H9 (cell line): ENCODE results near the gene NSG1. TPM values are rescaled to one million over a fixed set of nuclear protein-coding genes. Genes with fewer than 3 reads are reported as not detected.

ENCODE experiments used
- DNase-seq: peaks from one replicate; pipeline ENCODE4 v3.0.0-alpha.2; 2017
- H2AFZ ChIP-seq: one replicate; pipeline ENCODE4 v1.6.1; 2013; ENCODE audit warnings: mild to moderate bottlenecking, low read length, control low read depth, moderate library complexity
- H2AK5ac ChIP-seq: 2 replicates; pipeline ENCODE4 v1.6.1; 2013; ENCODE audit warnings: low read length, control low read depth, mixed read lengths; ENCODE audit not compliant: insufficient read length
- H2BK120ac ChIP-seq: one replicate; pipeline ENCODE4 v1.6.1; 2013; ENCODE audit warnings: low read depth, mild to moderate bottlenecking, low read length, control low read depth, inconsistent platforms; ENCODE audit not compliant: poor library complexity, severe bottlenecking
- H2BK12ac ChIP-seq: 2 replicates; pipeline ENCODE4 v1.6.1; 2013; ENCODE audit warnings: low read length, control low read depth, mixed read lengths, low read depth; ENCODE audit not compliant: insufficient read length
- H2BK15ac ChIP-seq: 2 replicates; pipeline ENCODE4 v1.6.1; 2013; ENCODE audit warnings: low read depth, low read length, control low read depth
- H2BK20ac ChIP-seq: one replicate; pipeline ENCODE4 v1.6.1; 2013; ENCODE audit warnings: low read depth, mild to moderate bottlenecking, low read length, control low read depth, inconsistent platforms; ENCODE audit not compliant: poor library complexity, severe bottlenecking
- H2BK5ac ChIP-seq: 2 replicates; pipeline ENCODE4 v1.6.1; 2013; ENCODE audit warnings: low read length, control low read depth, mixed read lengths; ENCODE audit not compliant: insufficient read length
- H3K14ac ChIP-seq: 2 replicates; pipeline ENCODE4 v1.6.1; 2013; ENCODE audit warnings: low read length, control low read depth; ENCODE audit not compliant: insufficient read depth
- H3K18ac ChIP-seq: 2 replicates; pipeline ENCODE4 v1.6.1; 2013; ENCODE audit warnings: low read depth, mild to moderate bottlenecking, mixed read lengths, low read length, control low read depth; ENCODE audit not compliant: insufficient read length
- H3K23ac ChIP-seq: 2 replicates; pipeline ENCODE4 v1.6.1; 2013; ENCODE audit warnings: low read length, control low read depth, mixed read lengths, low read depth; ENCODE audit not compliant: insufficient read length
- H3K23me2 ChIP-seq: 2 replicates; pipeline ENCODE4 v1.6.1; 2013; ENCODE audit warnings: low read depth, mild to moderate bottlenecking, mixed read lengths, low read length, control low read depth; ENCODE audit not compliant: insufficient read length, poor library complexity, severe bottlenecking
- H3K27ac ChIP-seq: 2 replicates; pipeline ENCODE4 v1.5.1; 2013; ENCODE audit warnings: low read length, control low read depth, mixed read lengths, low read depth; ENCODE audit not compliant: insufficient read length
- H3K27me3 ChIP-seq: 2 replicates; pipeline ENCODE4 v1.6.1; 2013; ENCODE audit warnings: low read length, control low read depth, inconsistent platforms; ENCODE audit not compliant: insufficient read depth
- H3K4ac ChIP-seq: 2 replicates; pipeline ENCODE4 v1.6.1; 2013; ENCODE audit warnings: low read depth, mild to moderate bottlenecking, control low read depth, inconsistent platforms, low read length, moderate library complexity
- H3K4me1 ChIP-seq: 2 replicates; pipeline ENCODE4 v1.6.1; 2013; ENCODE audit warnings: low read length, control low read depth, inconsistent platforms; ENCODE audit not compliant: insufficient read depth
- H3K4me2 ChIP-seq: 2 replicates; pipeline ENCODE4 v1.6.1; 2013; ENCODE audit warnings: low read length, control low read depth, mixed read lengths; ENCODE audit not compliant: insufficient read length, insufficient read depth
- H3K56ac ChIP-seq: 2 replicates; pipeline ENCODE4 v1.6.1; 2013; ENCODE audit warnings: low read depth, mild to moderate bottlenecking, mixed read lengths, low read length, control low read depth; ENCODE audit not compliant: insufficient read length
- H3K79me1 ChIP-seq: 2 replicates; pipeline ENCODE4 v1.6.1; 2013; ENCODE audit warnings: low read depth, mild to moderate bottlenecking, moderate library complexity, low read length, control low read depth, inconsistent platforms; ENCODE audit not compliant: insufficient read depth, poor library complexity, severe bottlenecking
- H3K79me2 ChIP-seq: 2 replicates; pipeline ENCODE4 v1.6.1; 2013; ENCODE audit warnings: low read length, control low read depth, inconsistent platforms; ENCODE audit not compliant: insufficient read depth
- H3K9ac ChIP-seq: 2 replicates; pipeline ENCODE4 v1.6.1; 2013; ENCODE audit warnings: low read length, control low read depth, mixed read lengths; ENCODE audit not compliant: insufficient read length; ENCODE audit errors: extremely low read depth
- H3K9me3 ChIP-seq: one replicate; pipeline ENCODE4 v1.6.1; 2013; ENCODE audit warnings: low read depth, low read length, inconsistent platforms; ENCODE audit not compliant: control insufficient read depth
- H3T11ph ChIP-seq: one replicate; pipeline ENCODE4 v1.6.1; 2013; ENCODE audit warnings: mild to moderate bottlenecking, low read length, control low read depth, inconsistent platforms
- H4K20me1 ChIP-seq: one replicate; pipeline ENCODE4 v1.6.1; 2013; ENCODE audit not compliant: control insufficient read depth, insufficient read length, insufficient read depth
- H4K5ac ChIP-seq: 2 replicates; pipeline ENCODE4 v1.6.1; 2013; ENCODE audit warnings: low read depth, mild to moderate bottlenecking, mixed read lengths, low read length, control low read depth; ENCODE audit not compliant: insufficient read length
- H4K8ac ChIP-seq: replicated peaks from 2 replicates; pipeline ENCODE4 v1.6.1; 2013; ENCODE audit warnings: low read length, control low read depth, mixed read lengths, low read depth; ENCODE audit not compliant: insufficient read length
- H4K91ac ChIP-seq: 2 replicates; pipeline ENCODE4 v1.6.1; 2013; ENCODE audit warnings: low read depth, mild to moderate bottlenecking, moderate library complexity, mixed read lengths, low read length, control low read depth; ENCODE audit not compliant: insufficient read length
- H3K27ac Mint-ChIP-seq, 3 experiments: 2 replicates in 2 of 3; 3 replicates in 1 of 3; pipeline ENCODE4 v1.8.0; 2020 to 2021; ENCODE audit warnings: mixed read lengths in 3 of 3, mild to moderate bottlenecking in 1 of 3, moderate library complexity in 1 of 3
- H3K27me3 Mint-ChIP-seq: 2 replicates; pipeline ENCODE4 v1.8.0; 2021; ENCODE audit warnings: low read depth, mild to moderate bottlenecking, moderate library complexity, mixed read lengths
- H3K36me3 Mint-ChIP-seq, 3 experiments: 2 replicates in 2 of 3; 3 replicates in 1 of 3; pipeline ENCODE4 v1.8.0; 2020 to 2021; ENCODE audit warnings: low read depth in 3 of 3, mixed read lengths in 3 of 3; ENCODE audit not compliant: insufficient read depth in 1 of 3
- H3K4me1 Mint-ChIP-seq, 2 experiments: 2 replicates each; pipeline ENCODE4 v1.8.0; 2020; ENCODE audit warnings: mixed read lengths in 2 of 2
- H3K4me3 Mint-ChIP-seq, 2 experiments: 2 replicates in 1 of 2; 3 replicates in 1 of 2; pipeline ENCODE4 v1.8.0; 2020 to 2021; ENCODE audit warnings: mild to moderate bottlenecking in 2 of 2, mixed read lengths in 2 of 2, moderate library complexity in 1 of 2
- H3K9me3 Mint-ChIP-seq, 2 experiments: 2 replicates in 1 of 2; 3 replicates in 1 of 2; pipeline ENCODE4 v1.8.0; 2020; ENCODE audit warnings: mild to moderate bottlenecking in 2 of 2, mixed read lengths in 2 of 2, moderate library complexity in 1 of 2
- CTCF ChIP-seq: fragments of 200-600 bp; sonication (generic); conservative IDR thresholded peaks from 3 replicates; pipeline ENCODE4 v1.8.0; 2021; ENCODE audit warnings: antibody characterized with exemption, mild to moderate bottlenecking
- WGBS: extraction: QIAGEN DNeasy Blood & Tissue Kit; methylation state at CpG from one replicate; pipeline ENCODE4 v1.1.7; 2013; ENCODE audit warnings: missing lambda C conversion rate, low lambda C conversion rate, mixed read lengths; ENCODE audit not compliant: insufficient read length; ENCODE audit errors: extremely low coverage; 5-methylcytosine and 5-hydroxymethylcytosine counted together
- total RNA-seq: library from RNA; stranded (reverse); gene quantifications from 2 replicates; pipeline ENCODE4 v1.2.1, GENCODE V29; 2021

Gene NSG1
- total RNA-seq, 1 experiment from 2014 or later: 9.3 TPM

GRCh38 chr4:4339504-4340085 lies 47.3 kb upstream of the NSG1 start:
- Histone ChIP-seq H3K4me1 (no peaks in the 10 kb centered on the region), H3T11ph (no peak overlapping the region), H4K20me1 (no peaks in the 10 kb centered on the region), H3K23me2 (no peaks in the 10 kb centered on the region), H3K4me2 (no peak overlapping the region), H2BK15ac (no peak overlapping the region), H4K5ac (no peak overlapping the region), H2AK5ac (no peak overlapping the region), H2BK12ac (no peak overlapping the region), H3K79me2 (no peaks in the 10 kb centered on the region), H3K18ac (no peak overlapping the region), H3K23ac (no peak overlapping the region), H3K56ac (no peak overlapping the region), H3K27ac (no peak overlapping the region), H4K8ac (no peak overlapping the region), H3K4ac (no peak overlapping the region), H3K9ac (no peak overlapping the region), H3K27me3 (no peaks in the 10 kb centered on the region), H2AFZ (no peak overlapping the region), H2BK20ac (no peak overlapping the region), H2BK120ac (no peak overlapping the region), H3K14ac (no peak overlapping the region; the same call in 1 of the 2 replicates), H3K9me3 (no peaks in the 10 kb centered on the region), H3K79me1 (no peaks in the 10 kb centered on the region), H2BK5ac (no peak overlapping the region), H4K91ac (no peak overlapping the region)
- Mint-ChIP-seq H3K4me1 (no peaks in the 10 kb centered on the region; a peak in 1 of 4 replicates), H3K9me3 (no peaks in the 10 kb centered on the region; a peak in 1 of 5 replicates), H3K36me3 (no peaks in the 10 kb centered on the region), H3K27me3 (peaks cover 36% of the 10 kb centered on the region), H3K4me3 (no peak overlapping the region), H3K27ac (no peak overlapping the region)
- no CpG with 5 or more reads among the region's 21 CpGs for WGBS
- no peak for DNase-seq
- no peak for TF ChIP-seq CTCF
